HepG2 (cell line): Measurements from ENCODE around the gene FIGLA. TPM values are rescaled to one million over a fixed set of nuclear protein-coding genes. Genes with fewer than 3 reads are reported as not detected.
A peak's percentile ranks its signal among the peaks of the same experiment; 100 is the strongest.

Experiments used
- AKNA ChIP-seq: sonication (generic); formaldehyde crosslinking; IDR thresholded peaks from 2 replicates; pipeline ENCODE4 v1.4.0; 2020; ENCODE audit warnings: missing genetic modification reagents, borderline replicate concordance
- E2F2 ChIP-seq: sonication (generic); formaldehyde crosslinking; IDR thresholded peaks from 2 replicates; pipeline ENCODE4 v1.4.0; 2020; ENCODE audit warnings: missing genetic modification reagents, borderline replicate concordance
- FOSL1 ChIP-seq: sonication (generic); formaldehyde crosslinking; IDR thresholded peaks from 2 replicates; pipeline ENCODE4 v1.9.0; 2021; ENCODE audit warnings: missing genetic modification reagents, borderline replicate concordance
- HOXA9 ChIP-seq: sonication (generic); formaldehyde crosslinking; IDR thresholded peaks from 2 replicates; pipeline ENCODE4 v1.8.1; 2022; ENCODE audit warnings: missing genetic modification reagents, mild to moderate bottlenecking, moderate library complexity, borderline replicate concordance
- JUND ChIP-seq: sonication (generic); formaldehyde crosslinking; IDR thresholded peaks from 2 replicates; pipeline ENCODE4 v1.8.0; 2022; ENCODE audit warnings: mild to moderate bottlenecking, missing genetic modification reagents
- KLF16 ChIP-seq, 2 experiments: sonication (generic) in 1 of 2; formaldehyde crosslinking in 1 of 2; IDR thresholded peaks; 2 replicates each; pipeline versions ENCODE4 v1.6.1 to v1.8.0; 2016 to 2023; ENCODE audit warnings: missing genetic modification reagents in 2 of 2, missing compliant biosample characterization in 1 of 2
- MAFK ChIP-seq, 2 experiments: IDR thresholded peaks in 1 of 2; conservative IDR thresholded peaks in 1 of 2; 2 replicates each; pipeline ENCODE4 v1.6.1; 2011; ENCODE audit warnings: improper control_type of control experiment in 2 of 2, low read length in 2 of 2
- MYNN ChIP-seq: sonication (generic); formaldehyde crosslinking; IDR thresholded peaks from 2 replicates; pipeline ENCODE4 v1.4.0; 2020; ENCODE audit warnings: mild to moderate bottlenecking, low read depth, missing genetic modification reagents
- PITX1 ChIP-seq: sonication (generic); formaldehyde crosslinking; IDR thresholded peaks from 2 replicates; pipeline ENCODE4 v1.5.1; 2020; ENCODE audit warnings: mild to moderate bottlenecking, missing genetic modification reagents
- POLR2A ChIP-seq, 2 experiments: IDR thresholded peaks; 2 replicates each; pipeline ENCODE4 v1.6.1; 2011; ENCODE audit warnings: low read depth in 2 of 2, low read length in 2 of 2, mild to moderate bottlenecking in 1 of 2, moderate library complexity in 1 of 2; ENCODE audit not compliant: insufficient read depth in 1 of 2
- RFXAP ChIP-seq: sonication (generic); formaldehyde crosslinking; IDR thresholded peaks from 2 replicates; pipeline ENCODE4 v1.4.0; 2020; ENCODE audit warnings: missing genetic modification reagents, borderline replicate concordance
- SP2 ChIP-seq: sonication (generic); formaldehyde crosslinking; IDR thresholded peaks from 2 replicates; pipeline ENCODE4 v1.5.1; 2020; ENCODE audit warnings: mild to moderate bottlenecking, missing genetic modification reagents
- ZNF331 ChIP-seq: sonication (generic); formaldehyde crosslinking; IDR thresholded peaks from 2 replicates; pipeline ENCODE4 v1.4.0; 2020; ENCODE audit warnings: missing genetic modification reagents
- ZNF337 ChIP-seq: sonication (generic); formaldehyde crosslinking; IDR thresholded peaks from 2 replicates; pipeline ENCODE4 v1.5.1; 2020; ENCODE audit warnings: missing genetic modification reagents, low read depth, mild to moderate bottlenecking, borderline replicate concordance
- ZNF441 ChIP-seq: sonication (generic); formaldehyde crosslinking; IDR thresholded peaks from 2 replicates; pipeline ENCODE4 v1.7.0; 2021; ENCODE audit warnings: missing genetic modification reagents, borderline replicate concordance
- ZNF558 ChIP-seq: sonication (generic); formaldehyde crosslinking; IDR thresholded peaks from 2 replicates; pipeline ENCODE4 v1.9.0; 2022; ENCODE audit warnings: mild to moderate bottlenecking, missing genetic modification reagents, borderline replicate concordance
- ZNF652 ChIP-seq: IDR thresholded peaks from 2 replicates; pipeline ENCODE4 v1.6.1; 2016; ENCODE audit warnings: low read depth, borderline replicate concordance
- ZNF746 ChIP-seq: sonication (generic); formaldehyde crosslinking; IDR thresholded peaks from 2 replicates; pipeline ENCODE4 v1.8.0; 2022; ENCODE audit warnings: mild to moderate bottlenecking, missing genetic modification reagents
- polyA plus RNA-seq, 8 experiments: library from polyadenylated mRNA; depleted of rRNA in 3 of 8; stranded (reverse) in 7 of 8; unstranded in 1 of 8; fragments of >200 nt; fragmentation: Illumina TruSeq in 4 of 8; extraction: Trizol in 4 of 8; gene quantifications; 2 replicates each; pipeline versions ENCODE4 v1.2.1 to v1.2.3, GENCODE V29; 2011 to 2016; ENCODE audit warnings: low read depth in 4 of 8, missing spikeins in 1 of 8, mixed read lengths in 1 of 8; ENCODE audit not compliant: insufficient read depth in 1 of 8
- total RNA-seq, 5 experiments: library from RNA; depleted of rRNA; stranded (reverse); fragments of >200 nt; fragmentation: Illumina TruSeq; extraction: Trizol; gene quantifications; 2 replicates each; pipeline ENCODE4 v1.2.3, GENCODE V29; 2016; ENCODE audit warnings: low read depth in 1 of 5
- TF ChIP-seq, protein P1 (sequence below): sonication (generic); formaldehyde crosslinking; IDR thresholded peaks from 2 replicates; pipeline ENCODE4 v1.8.0; 2022; ENCODE audit warnings: low read depth, missing genetic modification reagents
- TF ChIP-seq, protein P2 (sequence below): sonication (generic); formaldehyde crosslinking; IDR thresholded peaks from 2 replicates; pipeline ENCODE4 v1.4.0; 2020; ENCODE audit warnings: missing genetic modification reagents

FIGLA gene
- total and polyA plus RNA-seq, 2 of the 13 experiments (the other 11 are each of a cell fraction or from before 2014, with no cell fraction given), result not detected

- TF ChIP-seq MYNN (CRISPR knock-in tag), result no peak
- TF ChIP-seq ZNF652 (CRISPR knock-in tag), result 0 out of 2 replicates have a peak, but pooled peaks have one; percentile 8
- TF ChIP-seq KLF16 (CRISPR knock-in tag; IDR thresholded peaks at IDR 0.05), result peak in 1 of 2 experiments; percentile 71; a peak in 2 of 4 replicates
- TF ChIP-seq SP2, result no peak
- TF ChIP-seq, protein P1, sequence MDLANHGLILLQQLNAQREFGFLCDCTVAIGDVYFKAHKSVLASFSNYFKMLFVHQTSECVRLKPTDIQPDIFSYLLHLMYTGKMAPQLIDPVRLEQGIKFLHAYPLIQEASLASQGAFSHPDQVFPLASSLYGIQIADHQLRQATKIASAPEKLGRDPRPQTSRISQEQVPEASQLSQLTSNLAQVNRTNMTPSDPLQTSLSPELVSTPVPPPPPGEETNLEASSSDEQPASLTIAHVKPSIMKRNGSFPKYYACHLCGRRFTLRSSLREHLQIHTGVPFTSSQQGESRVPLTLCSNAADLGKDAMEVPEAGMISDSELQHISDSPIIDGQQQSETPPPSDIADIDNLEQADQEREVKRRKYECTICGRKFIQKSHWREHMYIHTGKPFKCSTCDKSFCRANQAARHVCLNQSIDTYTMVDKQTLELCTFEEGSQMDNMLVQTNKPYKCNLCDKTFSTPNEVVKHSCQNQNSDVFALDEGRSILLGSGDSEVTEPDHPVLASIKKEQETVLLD (CRISPR knock-in tag), result no peak
- TF ChIP-seq ZNF558 (CRISPR knock-in tag), result no peak; the same call in 1 of the 2 replicates
- TF ChIP-seq E2F2 (CRISPR knock-in tag), result no peak
- TF ChIP-seq ZNF337 (CRISPR knock-in tag), result peak; percentile 14; the same call in 1 of the 2 replicates
- TF ChIP-seq, protein P2, sequence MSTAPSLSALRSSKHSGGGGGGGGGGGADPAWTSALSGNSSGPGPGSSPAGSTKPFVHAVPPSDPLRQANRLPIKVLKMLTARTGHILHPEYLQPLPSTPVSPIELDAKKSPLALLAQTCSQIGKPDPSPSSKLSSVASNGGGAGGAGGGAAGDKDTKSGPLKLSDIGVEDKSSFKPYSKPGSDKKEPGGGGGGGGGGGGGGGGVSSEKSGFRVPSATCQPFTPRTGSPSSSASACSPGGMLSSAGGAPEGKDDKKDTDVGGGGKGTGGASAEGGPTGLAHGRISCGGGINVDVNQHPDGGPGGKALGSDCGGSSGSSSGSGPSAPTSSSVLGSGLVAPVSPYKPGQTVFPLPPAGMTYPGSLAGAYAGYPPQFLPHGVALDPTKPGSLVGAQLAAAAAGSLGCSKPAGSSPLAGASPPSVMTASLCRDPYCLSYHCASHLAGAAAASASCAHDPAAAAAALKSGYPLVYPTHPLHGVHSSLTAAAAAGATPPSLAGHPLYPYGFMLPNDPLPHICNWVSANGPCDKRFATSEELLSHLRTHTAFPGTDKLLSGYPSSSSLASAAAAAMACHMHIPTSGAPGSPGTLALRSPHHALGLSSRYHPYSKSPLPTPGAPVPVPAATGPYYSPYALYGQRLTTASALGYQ (CRISPR knock-in tag), result peak; percentile 99
- peak; percentile 44 for TF ChIP-seq RFXAP (CRISPR knock-in tag)
- peak; percentile 84; the same call in 1 of the 2 replicates for TF ChIP-seq ZNF746 (CRISPR knock-in tag)
- no peak for TF ChIP-seq AKNA
- no peak for TF ChIP-seq ZNF441 (CRISPR knock-in tag)
- peak; percentile 81 for TF ChIP-seq JUND (CRISPR knock-in tag)
- peak; percentile 97 for TF ChIP-seq PITX1 (CRISPR knock-in tag)
- peak in 1 of 2 experiments; percentile 34; a peak in 2 of 4 replicates for TF ChIP-seq MAFK (conservative IDR thresholded peaks at IDR 0.05 in 1 of 2, IDR thresholded peaks at IDR 0.05 in 1 of 2; ENCODE audit: low read length in 2 of 2)
- peak in 1 of 2 experiments; percentile 48; a peak in 1 of 4 replicates for TF ChIP-seq POLR2A (IDR thresholded peaks at IDR 0.05; ENCODE audit: insufficient read depth in 1 of 2, low read depth in 2 of 2, low read length in 2 of 2)
- no peak for TF ChIP-seq FOSL1 (CRISPR knock-in tag)
- no peak for TF ChIP-seq HOXA9
- TF ChIP-seq ZNF331 (CRISPR knock-in tag), result peak; percentile 79
Observed at GRCh38 chr2:70807102-70807827, 16.8 kb upstream of the FIGLA start (continued).
